Ishikawa (cell line): Measurements from ENCODE around the gene GLIS1.

ENCODE experiments used
- EP300 ChIP-seq: IDR thresholded peaks from 2 replicates; pipeline ENCODE4 v1.6.1; 2012; ENCODE audit warnings: borderline replicate concordance
- NFIC ChIP-seq: IDR thresholded peaks from 2 replicates; pipeline ENCODE4 v1.6.1; 2012
- TAF1 ChIP-seq: IDR thresholded peaks from 2 replicates; pipeline ENCODE4 v1.6.1; 2012; ENCODE audit warnings: low read depth, mild to moderate bottlenecking

DNA sequence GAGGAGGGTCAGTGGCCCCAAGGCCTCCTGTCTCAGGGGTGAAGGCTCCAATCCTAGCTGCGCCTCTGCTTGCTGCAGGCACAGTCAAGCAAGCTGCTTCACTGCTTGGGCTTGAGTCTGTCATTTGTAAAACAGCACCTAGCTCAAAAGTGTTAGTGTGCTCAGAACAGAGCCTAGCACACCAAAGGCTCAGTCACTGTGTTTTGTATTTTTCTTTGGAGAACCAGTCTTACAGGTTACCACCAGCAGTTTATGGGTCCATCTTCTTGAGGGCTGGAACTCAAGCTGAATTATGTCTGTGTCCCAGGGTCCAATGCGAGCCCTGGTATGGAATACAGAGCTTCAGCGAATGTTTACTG is 166.2 kb downstream of the GLIS1 start:
- no peak for TF ChIP-seq NFIC
- TF ChIP-seq EP300 = no peak
- no peak for TF ChIP-seq TAF1
